NCI-H146 treated with DMSO at 0.1 percent for 48 hours (cell line): ENCODE data around the gene MORC4.

ENCODE experiments used
- DNase-seq: peaks from one replicate; lab custom pipeline; 2025; ENCODE audit not compliant: unreplicated experiment; lab: John Stamatoyannopoulos, UW

MORC4 gene

GRCh38 chrX:106952988-106953387 lies 47.0 kb downstream of the MORC4 start:
- no peak for DNase-seq

GRCh38 chrX:106952538-106952937 lies 47.5 kb downstream of the MORC4 start:
- DNase-seq, result no peak

- DNase-seq, result no peak
These were observed 47.9 kb downstream of the MORC4 start for GRCh38 chrX:106952089-106952488.

- DNase-seq, result no peak
These were observed 48.8 kb downstream of the MORC4 start for GRCh38 chrX:106951230-106951629.

- no peak for DNase-seq
These were observed 49.6 kb downstream of the MORC4 start for GRCh38 chrX:106950381-106950780.

GRCh38 chrX:106949366-106949765 lies 50.6 kb downstream of the MORC4 start:
- DNase-seq, result no peak

GRCh38 chrX:106948641-106949040 lies 51.4 kb downstream of the MORC4 start:
- no peak for DNase-seq

- no peak for DNase-seq
These were observed 53.5 kb downstream of the MORC4 start for GRCh38 chrX:106946464-106946863.

GRCh38 chrX:106940068-106940467 lies 59.9 kb downstream of the MORC4 start:
- no peak for DNase-seq

- DNase-seq, result no peak
These were observed 60.4 kb downstream of the MORC4 start for GRCh38 chrX:106939566-106939965.

GRCh38 chrX:106936246-106936645 lies 63.8 kb downstream of the MORC4 start:
- DNase-seq, result no peak

GRCh38 chrX:106935175-106935574 lies 64.8 kb downstream of the MORC4 start:
- DNase-seq, result no peak

- no peak for DNase-seq
These were observed 66.5 kb downstream of the MORC4 start for GRCh38 chrX:106933538-106933961.

- no peak for DNase-seq
These were observed 67.0 kb downstream of the MORC4 start for GRCh38 chrX:106932960-106933537.

GRCh38 chrX:106932492-106932923 lies 67.5 kb downstream of the MORC4 start:
- DNase-seq, result no peak

- DNase-seq, result no peak
These were observed 68.1 kb downstream of the MORC4 start for GRCh38 chrX:106931831-106932491.

- DNase-seq, result no peak
These were observed 71.8 kb downstream of the MORC4 start for GRCh38 chrX:106928227-106928626.

- no peak for DNase-seq
These were observed 72.3 kb downstream of the MORC4 start for GRCh38 chrX:106927700-106928099.

- no peak for DNase-seq
These were observed 73.0 kb downstream of the MORC4 start for GRCh38 chrX:106927023-106927422.

GRCh38 chrX:106921637-106922036 lies 78.4 kb downstream of the MORC4 start:
- DNase-seq, result no peak

GRCh38 chrX:106919932-106920452 lies 80.0 kb downstream of the MORC4 start, which contains the start of gene CLDN2:
Gene CLDN2 (plus strand): TSS chrX:106920402. CDS start chrX:106928229, 7,827 bp downstream.
- no peak for DNase-seq

GRCh38 chrX:106917830-106918500 lies 82.0 kb downstream of the MORC4 start:
- DNase-seq, result no peak
